RWPE1 (cell line): ENCODE results near the gene TMEM175.

ENCODE experiments used
- CTCF ChIA-PET: fragments of 350-600 bp; sonication (Branson Sonifier 250); formaldehyde crosslinking; extraction: SDS; loops from one replicate; lab custom pipeline; 2021; lab: Yijun Ruan, JAX
- POLR2A ChIA-PET: fragments of 400-600 bp; formaldehyde crosslinking; extraction: SDS; loops from one replicate; lab custom pipeline; 2020; ENCODE audit warnings: antibody characterized with exemption; ENCODE audit not compliant: low non-redundant PET; lab: Yijun Ruan, JAX
- DNase-seq: peaks from one replicate; pipeline ENCODE4 v3.0.0; 2012; ENCODE audit warnings: low spot score
- H3K27ac ChIP-seq: fragments of 450-650 bp; 2 replicates; pipeline ENCODE4 v1.5.1; 2017
- CTCF ChIP-seq: fragments of 450-650 bp; conservative IDR thresholded peaks from 2 replicates; pipeline ENCODE4 v1.5.1; 2017; ENCODE audit warnings: low read depth, mild to moderate bottlenecking

TMEM175 gene

GRCh38 chr4:892780-893179 is 39.5 kb upstream of the TMEM175 start:
- no peak for TF ChIP-seq CTCF
- POLR2A ChIA-PET = no interaction called here

GRCh38 chr4:893276-893994 is 38.8 kb upstream of the TMEM175 start:
- POLR2A ChIA-PET = no interaction called here
- H3K27ac ChIP-seq = no peak overlapping the region
- CTCF ChIA-PET = no interaction called here
- TF ChIP-seq CTCF = no peak
- no peak for DNase-seq

More at GRCh38 chr4:892780-893179, 39.5 kb upstream of the TMEM175 start:
- CTCF ChIA-PET = interaction anchor here (0.6 to 0.7 kb wide), 2 partner anchors 15 to 152 kb away, joined by 3 to 4 read pairs; no protein-coding TSS in a partner anchor
- H3K27ac ChIP-seq = no peak overlapping the region
- DNase-seq = no peak

GRCh38 chr4:893995-894705 is 38.1 kb upstream of the TMEM175 start:
- no peak for TF ChIP-seq CTCF
- no peak for DNase-seq
- no peak overlapping the region for H3K27ac ChIP-seq
- POLR2A ChIA-PET = no interaction called here
- CTCF ChIA-PET = no interaction called here

GRCh38 chr4:895596-895995 is 36.7 kb upstream of the TMEM175 start:
- no peak for DNase-seq
- ChIA-PET CTCF (no interaction called here), POLR2A (no interaction called here)
- TF ChIP-seq CTCF = no peak
- no peak overlapping the region for H3K27ac ChIP-seq

- no peak for TF ChIP-seq CTCF
- DNase-seq = no peak
- no peak overlapping the region for H3K27ac ChIP-seq
- ChIA-PET CTCF (no interaction called here), POLR2A (no interaction called here)
These were observed 36.0 kb upstream of the TMEM175 start for GRCh38 chr4:896216-896615.

GRCh38 chr4:896630-897029 is 35.6 kb upstream of the TMEM175 start:
- POLR2A ChIA-PET = no interaction called here
- TF ChIP-seq CTCF = no peak
- no peak for DNase-seq
- CTCF ChIA-PET = no interaction called here
- no peak overlapping the region for H3K27ac ChIP-seq
